ENCODE data around the gene PAQR4.

PAQR4 gene

GRCh38 chr16:3007957-3008689 lies 39.0 kb downstream of the PAQR4 start:
- DNase-seq, result peak; percentile 30 to 38

GRCh38 chr16:3008690-3009037 lies 39.5 kb downstream of the PAQR4 start:
- no peak for DNase-seq

GRCh38 chr16:3009568-3010390 lies 40.6 kb downstream of the PAQR4 start:
- DNase-seq, result no peak

- no peak for DNase-seq
Measured at GRCh38 chr16:3010510-3010909, 41.4 kb downstream of the PAQR4 start.

- DNase-seq, result no peak
Measured at GRCh38 chr16:3012246-3012645, 43.1 kb downstream of the PAQR4 start.

GRCh38 chr16:3012828-3013420 lies 43.8 kb downstream of the PAQR4 start, which contains the start of gene CLDN9:
CLDN9 (plus strand) TSS chr16:3012923; CDS start chr16:3013363, 440 bp downstream.
- no peak for DNase-seq

- no peak for DNase-seq
Measured at GRCh38 chr16:3013491-3013951, 44.4 kb downstream of the PAQR4 start.

- DNase-seq, result no peak
Measured at GRCh38 chr16:3013998-3014690, 45.0 kb downstream of the PAQR4 start.

GRCh38 chr16:3014971-3015370 lies 45.8 kb downstream of the PAQR4 start:
- no peak for DNase-seq

GRCh38 chr16:3015865-3016521 lies 46.8 kb downstream of the PAQR4 start:
- no peak for DNase-seq

GRCh38 chr16:3017344-3017743 lies 48.2 kb downstream of the PAQR4 start:
- DNase-seq, result no peak

- DNase-seq, result no peak
Measured at GRCh38 chr16:3017794-3018506, 48.8 kb downstream of the PAQR4 start, which contains the start of gene CLDN6. CLDN6 (minus strand) TSS chr16:3018183; CDS start chr16:3016021, 2,162 bp downstream.

GRCh38 chr16:3019594-3020246 lies 50.6 kb downstream of the PAQR4 start:
- DNase-seq, result no peak

- DNase-seq, result peak; percentile 73 to 74
Measured at GRCh38 chr16:3020247-3020603, 51.1 kb downstream of the PAQR4 start, which contains the start of gene TNFRSF12A. TNFRSF12A (plus strand) TSS chr16:3020368; CDS start chr16:3020398, 30 bp downstream.

- DNase-seq, result peak; percentile 52 to 71
Measured at GRCh38 chr16:3020604-3021448, 51.7 kb downstream of the PAQR4 start.

GRCh38 chr16:3021449-3022207 lies 52.5 kb downstream of the PAQR4 start:
- peak; percentile 64 to 65 for DNase-seq

- peak; percentile 61 to 73 for DNase-seq
Measured at GRCh38 chr16:3022208-3022683, 53.1 kb downstream of the PAQR4 start.

GRCh38 chr16:3022684-3023414 lies 53.7 kb downstream of the PAQR4 start:
- no peak for DNase-seq
